ENCODE data around the gene BMF. TPM values are rescaled to one million over a fixed set of nuclear protein-coding genes. Genes with fewer than 3 reads are reported as not detected.
"Not testable (repeated sequence)": the region's sequence is repeated elsewhere in the genome, so short reads cannot be mapped to it uniquely, and the experiment has no call there.

BMF gene
- total RNA-seq, 6 donors from 2014 or later: 9.9 to 118 (median 26.2) TPM

DNA sequence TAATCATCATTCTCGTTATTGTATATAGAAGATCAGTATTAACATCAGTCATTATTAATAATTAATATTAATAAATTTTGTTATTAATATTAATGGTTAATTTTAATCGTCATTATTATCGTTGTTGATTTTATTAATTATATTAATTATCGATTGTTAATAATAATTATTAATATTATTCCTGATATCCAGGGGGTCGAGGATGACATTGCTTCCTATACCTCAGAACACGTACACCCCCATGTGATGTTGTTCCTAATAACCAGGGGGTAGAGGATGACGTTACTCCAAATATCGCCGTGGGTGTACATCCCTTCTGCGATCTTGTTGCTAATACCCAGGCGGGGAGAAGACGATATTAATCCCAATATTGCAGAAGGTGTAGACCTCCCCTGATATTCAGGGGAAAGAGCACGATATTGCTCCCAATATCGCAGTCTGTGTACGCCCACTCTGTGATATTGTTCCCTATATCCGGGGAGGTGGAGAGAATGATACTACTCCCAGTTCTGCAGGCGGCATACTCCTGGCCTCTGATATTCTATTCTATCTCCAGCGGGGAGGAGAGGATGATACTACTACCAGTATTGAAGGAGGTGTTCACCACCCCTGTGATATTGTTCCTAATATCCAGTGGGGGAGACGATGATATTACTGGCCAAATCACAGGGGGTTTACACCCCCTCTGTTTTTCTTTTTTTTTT is 22.3 kb upstream of the BMF start:
- Histone ChIP-seq H3K9me3 (no peaks in the 10 kb centered on the region), H3K27ac (no peak overlapping the region), H3K4me1 (no peaks in the 10 kb centered on the region), H3K27me3 (no peaks in the 10 kb centered on the region), H3K4me3 (no peak overlapping the region), H3K36me3 (no peaks in the 10 kb centered on the region)
- ATAC-seq (ENCODE audit: low FRiP score in 2 of 2) (no peak), DNase-seq (no peak)
- no peak for TF ChIP-seq EP300 (IDR thresholded peaks at IDR 0.05)
- TF ChIP-seq, protein P1, sequence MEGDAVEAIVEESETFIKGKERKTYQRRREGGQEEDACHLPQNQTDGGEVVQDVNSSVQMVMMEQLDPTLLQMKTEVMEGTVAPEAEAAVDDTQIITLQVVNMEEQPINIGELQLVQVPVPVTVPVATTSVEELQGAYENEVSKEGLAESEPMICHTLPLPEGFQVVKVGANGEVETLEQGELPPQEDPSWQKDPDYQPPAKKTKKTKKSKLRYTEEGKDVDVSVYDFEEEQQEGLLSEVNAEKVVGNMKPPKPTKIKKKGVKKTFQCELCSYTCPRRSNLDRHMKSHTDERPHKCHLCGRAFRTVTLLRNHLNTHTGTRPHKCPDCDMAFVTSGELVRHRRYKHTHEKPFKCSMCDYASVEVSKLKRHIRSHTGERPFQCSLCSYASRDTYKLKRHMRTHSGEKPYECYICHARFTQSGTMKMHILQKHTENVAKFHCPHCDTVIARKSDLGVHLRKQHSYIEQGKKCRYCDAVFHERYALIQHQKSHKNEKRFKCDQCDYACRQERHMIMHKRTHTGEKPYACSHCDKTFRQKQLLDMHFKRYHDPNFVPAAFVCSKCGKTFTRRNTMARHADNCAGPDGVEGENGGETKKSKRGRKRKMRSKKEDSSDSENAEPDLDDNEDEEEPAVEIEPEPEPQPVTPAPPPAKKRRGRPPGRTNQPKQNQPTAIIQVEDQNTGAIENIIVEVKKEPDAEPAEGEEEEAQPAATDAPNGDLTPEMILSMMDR (IDR thresholded peaks at IDR 0.05): no peak
- no peak for TF ChIP-seq POLR2AphosphoS5 (IDR thresholded peaks at IDR 0.05)
- no peak for TF ChIP-seq POLR2A (IDR thresholded peaks at IDR 0.05)
- 85 to 87% methylated on average over 19 of the region's 19 CpGs for WGBS, 2 donors

DNA sequence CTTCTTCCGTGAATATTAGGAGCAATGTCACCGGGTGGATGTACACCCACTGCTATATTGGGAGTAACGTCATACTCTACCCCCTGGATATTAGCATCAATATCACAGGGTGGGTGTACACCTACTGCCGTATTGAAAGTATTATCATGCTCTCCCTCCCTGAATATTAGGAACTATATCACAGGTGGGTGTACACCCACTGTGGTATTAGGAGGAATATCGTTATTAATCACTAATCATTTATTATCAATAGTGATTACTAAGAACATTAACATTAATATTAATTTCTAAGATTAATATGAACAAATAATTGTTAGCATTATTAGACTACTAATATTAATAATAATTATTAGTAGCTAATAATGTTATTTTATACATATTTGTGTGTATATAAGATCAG is 21.4 kb upstream of the BMF start:
- ATAC-seq (ENCODE audit: low FRiP score in 2 of 2) (no peak), DNase-seq (no peak)
- Histone ChIP-seq H3K27me3 (no peaks in the 10 kb centered on the region), H3K4me1 (no peaks in the 10 kb centered on the region), H3K4me3 (no peak overlapping the region), H3K27ac (no peak overlapping the region), H3K36me3 (no peaks in the 10 kb centered on the region), H3K9me3 (no peaks in the 10 kb centered on the region)
- 77 to 86% methylated on average over 5 of the region's 5 CpGs for WGBS, 2 donors
- TF ChIP-seq POLR2AphosphoS5 (IDR thresholded peaks at IDR 0.05): no peak

DNA sequence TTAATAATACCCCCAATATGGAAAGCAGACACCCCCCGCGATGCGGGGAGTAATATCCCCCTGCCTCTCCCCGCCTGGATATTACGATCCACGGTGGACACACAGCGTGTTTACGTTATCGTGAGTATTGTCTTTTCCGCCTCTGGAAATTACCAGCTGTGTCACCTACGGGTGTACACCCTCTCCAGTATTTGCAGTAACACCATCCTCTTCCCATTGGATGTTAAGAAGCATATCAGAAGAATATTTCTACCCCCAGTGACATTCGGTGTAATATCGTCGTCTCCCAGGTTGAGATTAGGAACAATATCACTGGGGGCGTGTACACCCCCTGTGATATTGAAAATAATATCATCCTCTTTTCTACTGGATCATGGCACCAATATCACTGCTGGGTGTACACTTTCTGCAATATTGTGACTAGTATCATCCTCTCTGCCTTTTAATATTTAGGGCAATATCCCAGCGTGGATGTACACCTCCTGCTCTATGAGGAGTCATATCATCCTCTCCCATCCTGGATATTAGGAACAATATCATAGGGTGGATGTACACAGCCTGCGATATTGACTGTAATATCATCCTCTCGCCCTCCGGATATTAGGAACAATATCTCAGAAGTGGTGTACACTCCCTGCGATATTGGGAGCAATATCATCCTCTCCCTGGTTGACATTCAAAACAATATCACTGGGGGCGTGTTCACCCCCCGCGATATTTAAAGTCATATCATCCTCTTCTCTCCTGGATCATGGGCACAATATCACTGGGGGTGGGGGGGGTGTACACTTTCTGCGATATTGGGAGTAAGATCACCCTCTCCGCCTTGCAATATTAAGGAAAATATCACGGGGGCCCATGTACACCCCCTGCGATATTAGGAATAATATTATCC is 20.3 kb upstream of the BMF start:
- ATAC-seq (ENCODE audit: low FRiP score in 2 of 2) (no peak), DNase-seq (no peak)
- Histone ChIP-seq H3K4me1 (no peaks in the 10 kb centered on the region), H3K9me3 (no peaks in the 10 kb centered on the region), H3K27ac (no peak overlapping the region), H3K27me3 (no peaks in the 10 kb centered on the region), H3K4me3 (no peak overlapping the region), H3K36me3 (no peaks in the 10 kb centered on the region)
- TF ChIP-seq POLR2A (IDR thresholded peaks at IDR 0.05) (no peak), POLR2AphosphoS5 (IDR thresholded peaks at IDR 0.05) (no peak), EP300 (IDR thresholded peaks at IDR 0.05) (no peak)
- TF ChIP-seq, protein P1 (IDR thresholded peaks at IDR 0.05): no peak
- WGBS, 2 donors: 75 to 79% methylated on average over 27 of the region's 27 CpGs

DNA sequence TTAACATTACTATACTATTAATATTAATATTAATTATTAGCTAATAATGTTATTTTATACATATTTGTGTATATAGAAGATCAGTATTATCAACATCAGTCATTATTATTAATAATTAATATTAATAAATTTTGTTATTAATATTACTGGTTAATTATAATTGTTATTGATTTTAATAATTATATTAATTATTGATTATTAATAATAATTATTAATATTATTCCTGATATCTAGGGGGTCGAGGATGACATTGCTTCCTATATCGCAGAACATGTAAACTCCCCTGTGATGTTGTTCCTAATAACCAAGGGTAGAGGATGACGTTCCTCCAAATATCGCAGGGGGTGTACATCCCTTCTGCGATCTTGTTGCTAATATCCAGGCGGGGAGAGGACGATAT is 17.3 kb upstream of the BMF start:
- WGBS, 2 donors: 91 to 95% methylated on average over 7 of the region's 7 CpGs
- no peaks in the 10 kb centered on the region for H3K9me3 ChIP-seq
- H3K4me1 ChIP-seq: no peaks in the 10 kb centered on the region
- H3K4me3 ChIP-seq: no peak overlapping the region
- no peak overlapping the region for H3K27ac ChIP-seq
- TF ChIP-seq EP300 (IDR thresholded peaks at IDR 0.05): no peak
- no peak for TF ChIP-seq POLR2A (IDR thresholded peaks at IDR 0.05)
- TF ChIP-seq POLR2AphosphoS5 (IDR thresholded peaks at IDR 0.05): no peak
- TF ChIP-seq, protein P1 (IDR thresholded peaks at IDR 0.05): no peak
- no peaks in the 10 kb centered on the region for H3K27me3 ChIP-seq
- ATAC-seq (ENCODE audit: low FRiP score in 2 of 2) (no peak), DNase-seq (no peak)
- H3K36me3 ChIP-seq: no peaks in the 10 kb centered on the region

DNA sequence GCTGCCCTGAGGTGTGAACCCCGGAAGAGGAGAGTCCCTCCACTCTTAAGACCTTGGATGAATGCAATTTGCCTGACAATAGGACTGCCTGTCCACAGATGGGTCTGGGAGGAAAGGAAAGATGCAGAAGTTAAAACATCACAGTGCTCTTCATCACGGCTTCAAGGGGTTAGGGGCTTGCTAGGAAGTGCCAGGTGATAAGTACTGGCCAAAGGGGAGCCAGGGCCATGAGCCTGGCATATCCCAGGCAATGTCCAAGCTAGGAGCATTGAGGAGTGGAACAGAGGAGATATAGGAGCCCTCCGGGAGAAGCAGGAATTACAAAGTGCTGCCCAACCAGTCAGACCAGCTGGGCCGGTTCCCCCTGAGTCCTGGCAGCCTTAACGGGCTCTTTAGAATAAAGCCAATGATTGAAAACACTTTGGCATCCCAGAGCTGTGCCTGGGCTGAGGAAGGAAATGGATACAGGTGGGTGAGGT is 16.2 kb upstream of the BMF start:
- H3K27ac ChIP-seq, H3K27me3 ChIP-seq, H3K9me3 ChIP-seq, H3K4me1 ChIP-seq, H3K4me3 ChIP-seq, DNase-seq, H3K36me3 ChIP-seq: not testable (repeated sequence)
- WGBS, 2 donors: 67 to 77% methylated on average over 4 to 5 of the region's 5 CpGs
- ATAC-seq (ENCODE audit: low FRiP score in 2 of 2): peak in 1 of 2 donors; percentile 56

DNA sequence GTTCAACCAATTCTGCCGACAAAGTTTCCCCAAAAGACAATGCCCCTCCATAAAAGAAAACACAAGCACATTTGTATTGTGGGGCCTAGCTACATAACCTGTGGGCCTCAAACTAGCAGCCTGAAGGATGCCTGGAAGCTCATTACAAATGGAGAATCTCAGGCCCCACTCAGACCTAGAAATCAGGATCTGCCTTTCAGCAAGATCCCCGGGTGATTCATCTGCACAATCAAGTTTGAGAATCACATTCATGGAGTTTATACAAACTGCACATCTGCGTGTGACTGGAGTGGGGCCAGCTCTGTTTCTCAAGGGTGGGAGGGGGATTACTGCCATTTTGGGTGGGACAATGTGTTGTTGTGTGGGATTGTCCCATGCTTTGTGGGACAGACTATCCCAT is 15.7 kb upstream of the BMF start:
- ATAC-seq (ENCODE audit: low FRiP score in 2 of 2); H3K4me1 ChIP-seq; H3K9me3 ChIP-seq; H3K4me3 ChIP-seq; DNase-seq; H3K27ac ChIP-seq; H3K36me3 ChIP-seq; H3K27me3 ChIP-seq: not testable (repeated sequence)
- WGBS, 2 donors: 78 to 93% methylated on average over 3 of the region's 3 CpGs

DNA sequence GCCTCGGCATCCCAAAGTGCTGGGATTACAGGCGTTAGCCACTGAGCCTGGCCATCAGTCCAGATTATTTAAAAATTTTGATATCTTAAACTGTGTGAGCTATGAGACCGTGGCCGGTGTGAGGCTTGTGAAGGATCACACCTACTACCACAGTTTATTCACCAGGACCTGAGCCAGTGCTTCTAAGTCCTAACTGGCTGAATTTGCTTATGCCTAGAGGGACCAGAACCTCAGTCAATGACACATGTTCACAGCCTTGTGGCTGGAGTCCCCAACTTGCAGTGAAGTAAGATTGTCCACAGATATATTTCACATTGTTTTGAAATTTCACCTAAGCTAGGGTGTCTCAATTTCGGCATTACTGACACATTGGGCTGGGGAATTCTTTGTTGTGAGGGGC is 15.2 kb upstream of the BMF start:
- H3K27ac ChIP-seq; ATAC-seq (ENCODE audit: low FRiP score in 2 of 2); H3K36me3 ChIP-seq; H3K4me3 ChIP-seq; H3K27me3 ChIP-seq; H3K9me3 ChIP-seq; H3K4me1 ChIP-seq; DNase-seq: not testable (repeated sequence)
- 92 to 93% methylated on average over 5 of the region's 5 CpGs for WGBS, 2 donors

DNA sequence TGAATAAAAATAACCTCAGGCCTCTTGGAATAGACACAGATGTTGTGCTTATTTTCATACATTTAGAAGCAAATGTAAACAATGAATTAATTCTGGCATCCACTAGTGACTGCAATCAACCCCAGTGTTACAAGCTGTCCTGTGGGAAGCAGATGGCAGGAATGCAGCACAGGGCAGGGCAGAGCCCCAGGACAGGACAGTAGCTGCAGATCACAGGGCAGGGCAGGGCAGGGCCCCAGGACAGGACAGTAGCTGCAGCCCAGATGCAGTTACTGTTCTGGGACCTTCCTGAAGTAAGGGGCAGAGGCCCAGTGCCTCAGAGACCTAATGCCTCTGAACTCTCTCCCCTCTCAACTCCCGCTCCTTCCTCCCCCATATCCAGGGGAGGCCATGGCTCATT is 14.3 kb upstream of the BMF start:
- not testable (repeated sequence) for ATAC-seq (ENCODE audit: low FRiP score in 2 of 2)

More for the DNA sequence above, 14.3 kb upstream of the BMF start:
- not testable (repeated sequence) for H3K36me3 ChIP-seq, H3K9me3 ChIP-seq, DNase-seq, H3K27me3 ChIP-seq, H3K4me1 ChIP-seq, H3K4me3 ChIP-seq
- 100% methylated on average over 1 of the region's 1 CpG for WGBS, 2 donors
- peak overlapping the region in 1 of 4 donors; percentile 49 for H3K27ac ChIP-seq

All from upper lobe of left lung (tissue), 6 donors.